ENCODE measurements around the gene MEST. TPM values are rescaled to one million over a fixed set of nuclear protein-coding genes. Genes with fewer than 3 reads are reported as not detected.

Gene MEST
- total and polyA plus RNA-seq, 7 experiments from 2014 or later: 1.6 to 8.7 (median 4.6) TPM

- no peak overlapping the region for H3K27ac ChIP-seq (ENCODE audit: low read depth, low read length)
- ChIA-PET POLR2A (interaction anchor here (0.6 kb wide), 1 partner anchor 93 kb away, joined by 3 read pairs; no protein-coding TSS in a partner anchor), CTCF (no interaction called here)
- no peak overlapping the region for H3K4me3 ChIP-seq (ENCODE audit: low read length)
- peaks cover 0 to 7% (median 4%) of the 10 kb centered on the region in 11 donors for H3K9me3 Mint-ChIP-seq
- peaks cover under 1 to 2% of the 10 kb centered on the region in 2 donors for H3K4me1 ChIP-seq (ENCODE audit: control insufficient read depth in 2 of 2, insufficient read depth in 2 of 2, low read length in 2 of 2)
- peaks cover 2 to 7% (median 4%) of the 10 kb centered on the region in 5 donors for H3K36me3 Mint-ChIP-seq
- DNase-seq: no peak
- no peak overlapping the region for H3K27ac Mint-ChIP-seq
- intact Hi-C loops (cut with micrococcal nuclease): no loop called here
- no peaks in the 10 kb centered on the region for H3K9me3 ChIP-seq (ENCODE audit: control insufficient read depth in 2 of 3, low read length in 3 of 3)
- no peak overlapping the region for H3K4me3 Mint-ChIP-seq
- no peak for ATAC-seq
- H3K4me1 Mint-ChIP-seq: peaks cover under 1 to 10% (median 4%) of the 10 kb centered on the region in 7 donors
- peaks cover 0 to 4% (median 0%) of the 10 kb centered on the region in 5 donors for H3K27me3 Mint-ChIP-seq
- no peaks in the 10 kb centered on the region for H3K27me3 ChIP-seq (ENCODE audit: control insufficient read depth in 2 of 2, insufficient read depth in 2 of 2, low read length in 2 of 2)
- H3K36me3 ChIP-seq (ENCODE audit: control insufficient read depth in 2 of 3, insufficient read depth in 3 of 3, low read length in 3 of 3): no peaks in the 10 kb centered on the region
Measured at GRCh38 chr7:130452951-130453350, 38.9 kb upstream of the MEST start.

- ChIA-PET CTCF (interaction anchor here (1.2 kb wide), 1 partner anchor 32 kb away, joined by 4 read pairs; no protein-coding TSS in a partner anchor), POLR2A (no interaction called here)
- H3K27me3 ChIP-seq (ENCODE audit: control insufficient read depth in 2 of 2, insufficient read depth in 2 of 2, low read length in 2 of 2): no peaks in the 10 kb centered on the region
- Mint-ChIP-seq H3K4me1 (peaks cover 5 to 21% (median 16%) of the 10 kb centered on the region in 7 donors), H3K9me3 (peaks cover 0 to 19% (median 11%) of the 10 kb centered on the region in 11 donors), H3K4me3 (no peak overlapping the region), H3K36me3 (peaks cover 0 to 12% (median 7%) of the 10 kb centered on the region in 5 donors), H3K27ac (no peak overlapping the region), H3K27me3 (no peaks in the 10 kb centered on the region)
- no peak overlapping the region for H3K27ac ChIP-seq (ENCODE audit: low read depth, low read length)
- no peak for ATAC-seq
- no peaks in the 10 kb centered on the region for H3K36me3 ChIP-seq (ENCODE audit: control insufficient read depth in 2 of 3, insufficient read depth in 3 of 3, low read length in 3 of 3)
- no peak overlapping the region for H3K4me3 ChIP-seq (ENCODE audit: low read length)
- peaks cover 4% of the 10 kb centered on the region in 2 donors for H3K4me1 ChIP-seq (ENCODE audit: control insufficient read depth in 2 of 2, insufficient read depth in 2 of 2, low read length in 2 of 2)
- peaks cover 0 to 10% (median 4%) of the 10 kb centered on the region in 3 experiments for H3K9me3 ChIP-seq (ENCODE audit: control insufficient read depth in 2 of 3, low read length in 3 of 3)
- DNase-seq: no peak
- intact Hi-C loops (cut with micrococcal nuclease): no loop called here
Measured at GRCh38 chr7:130454959-130455358, 36.9 kb upstream of the MEST start.

GRCh38 chr7:130458257-130458656, 33.6 kb upstream of the MEST start:
- ChIA-PET POLR2A (interaction anchor here (2.4 kb wide), 1 partner anchor 253 kb away, joined by 6 read pairs; the partner anchor contains the start of gene TMEM209), CTCF (interaction anchor here (0.6 to 1.6 kb wide), 2 partner anchors 16 to 1239 kb away, joined by 3 read pairs; no protein-coding TSS in a partner anchor)
- H3K4me3 Mint-ChIP-seq: peak overlapping the region in 9 of 10 donors; percentile 29 to 79 (median 65)
- peak overlapping the region in 8 of 9 donors; percentile 21 to 86 (median 64) for H3K27ac Mint-ChIP-seq
- H3K4me1 ChIP-seq (ENCODE audit: control insufficient read depth in 2 of 2, insufficient read depth in 2 of 2, low read length in 2 of 2): peaks cover 4% of the 10 kb centered on the region in 2 donors
- intact Hi-C loops (cut with micrococcal nuclease): no loop called here
- H3K4me3 ChIP-seq (ENCODE audit: low read length): no peak overlapping the region
- H3K9me3 Mint-ChIP-seq: peaks cover 0 to 25% (median 13%) of the 10 kb centered on the region in 11 donors
- H3K9me3 ChIP-seq (ENCODE audit: control insufficient read depth in 2 of 3, low read length in 3 of 3): peaks cover 0 to 10% (median 4%) of the 10 kb centered on the region in 3 experiments
- H3K27ac ChIP-seq (ENCODE audit: low read depth, low read length): no peak overlapping the region
- peaks cover 0 to 12% (median 11%) of the 10 kb centered on the region in 5 donors for H3K36me3 Mint-ChIP-seq
- H3K36me3 ChIP-seq (ENCODE audit: control insufficient read depth in 2 of 3, insufficient read depth in 3 of 3, low read length in 3 of 3): no peaks in the 10 kb centered on the region
- DNase-seq: peak in 2 of 9 donors; percentile 19 to 37
- H3K4me1 Mint-ChIP-seq: peaks cover 5 to 21% (median 16%) of the 10 kb centered on the region in 7 donors
- H3K27me3 Mint-ChIP-seq: no peaks in the 10 kb centered on the region
- no peaks in the 10 kb centered on the region for H3K27me3 ChIP-seq (ENCODE audit: control insufficient read depth in 2 of 2, insufficient read depth in 2 of 2, low read length in 2 of 2)
- ATAC-seq: peak; percentile 71

- Histone ChIP-seq H3K4me3 (ENCODE audit: low read length) (no peak overlapping the region), H3K27ac (ENCODE audit: low read depth, low read length) (no peak overlapping the region), H3K36me3 (ENCODE audit: control insufficient read depth in 2 of 3, insufficient read depth in 3 of 3, low read length in 3 of 3) (no peaks in the 10 kb centered on the region), H3K27me3 (ENCODE audit: control insufficient read depth in 2 of 2, insufficient read depth in 2 of 2, low read length in 2 of 2) (no peaks in the 10 kb centered on the region), H3K4me1 (ENCODE audit: control insufficient read depth in 2 of 2, insufficient read depth in 2 of 2, low read length in 2 of 2) (peaks cover 4% of the 10 kb centered on the region in 2 donors), H3K9me3 (ENCODE audit: control insufficient read depth in 2 of 3, low read length in 3 of 3) (peaks cover 0 to 10% (median 4%) of the 10 kb centered on the region in 3 experiments)
- Mint-ChIP-seq H3K4me3 (no peak overlapping the region), H3K9me3 (peaks cover 0 to 25% (median 15%) of the 10 kb centered on the region in 11 donors), H3K36me3 (peaks cover 0 to 12% (median 11%) of the 10 kb centered on the region in 5 donors), H3K4me1 (peaks cover 4 to 21% (median 20%) of the 10 kb centered on the region in 7 donors), H3K27ac (no peak overlapping the region), H3K27me3 (no peaks in the 10 kb centered on the region)
- ChIA-PET CTCF (no interaction called here), POLR2A (no interaction called here)
- DNase-seq: no peak
- ATAC-seq: no peak
- intact Hi-C loops (cut with micrococcal nuclease): no loop called here
Measured at GRCh38 chr7:130461272-130461671, 30.6 kb upstream of the MEST start.

GRCh38 chr7:130463553-130464434, 28.1 kb upstream of the MEST start:
- ATAC-seq (no peak), DNase-seq (peak in 4 of 9 donors; percentile 9 to 38 (median 22))
- ChIA-PET CTCF (interaction anchor here (0.7 to 2.2 kb wide), 6 partner anchors 10 to 221 kb away, joined by 3 to 5 read pairs (median 4); no protein-coding TSS in a partner anchor), POLR2A (interaction anchor here (0.8 kb wide), 1 partner anchor 36 kb away, joined by 3 read pairs; no protein-coding TSS in a partner anchor)
- Mint-ChIP-seq H3K27me3 (peaks cover 0 to 4% (median 0%) of the 10 kb centered on the region in 5 donors), H3K36me3 (peaks cover 0 to 9% (median 7%) of the 10 kb centered on the region in 5 donors), H3K27ac (no peak overlapping the region), H3K4me1 (peaks cover 0 to 13% (median 11%) of the 10 kb centered on the region in 7 donors), H3K4me3 (no peak overlapping the region), H3K9me3 (peaks cover 0 to 19% (median 13%) of the 10 kb centered on the region in 11 donors)
- Histone ChIP-seq H3K27ac (ENCODE audit: low read depth, low read length) (no peak overlapping the region), H3K4me3 (ENCODE audit: low read length) (no peak overlapping the region), H3K4me1 (ENCODE audit: control insufficient read depth in 2 of 2, insufficient read depth in 2 of 2, low read length in 2 of 2) (no peaks in the 10 kb centered on the region), H3K36me3 (ENCODE audit: control insufficient read depth in 2 of 3, insufficient read depth in 3 of 3, low read length in 3 of 3) (no peaks in the 10 kb centered on the region), H3K9me3 (ENCODE audit: control insufficient read depth in 2 of 3, low read length in 3 of 3) (peaks cover 0 to 10% (median 4%) of the 10 kb centered on the region in 3 experiments), H3K27me3 (ENCODE audit: control insufficient read depth in 2 of 2, insufficient read depth in 2 of 2, low read length in 2 of 2) (no peaks in the 10 kb centered on the region)
- intact Hi-C loops (cut with micrococcal nuclease): loop anchor here in 1 of 2 donors (1.0 to 2.0 kb wide), 2 partner anchors 69 to 221 kb away; no protein-coding TSS in a partner anchor

GRCh38 chr7:130468612-130469011, 23.3 kb upstream of the MEST start:
- Mint-ChIP-seq H3K27ac (no peak overlapping the region), H3K4me3 (no peak overlapping the region), H3K4me1 (peaks cover 0 to 15% (median 10%) of the 10 kb centered on the region in 7 donors), H3K27me3 (peaks cover 0 to 7% (median 0%) of the 10 kb centered on the region in 5 donors), H3K9me3 (peaks cover 0 to 8% (median 0%) of the 10 kb centered on the region in 11 donors), H3K36me3 (no peaks in the 10 kb centered on the region)
- no peaks in the 10 kb centered on the region for H3K4me1 ChIP-seq (ENCODE audit: control insufficient read depth in 2 of 2, insufficient read depth in 2 of 2, low read length in 2 of 2)
- CTCF ChIA-PET: no interaction called here
- no peak overlapping the region for H3K27ac ChIP-seq (ENCODE audit: low read depth, low read length)
- no peak for ATAC-seq
- peaks cover 0 to 3% of the 10 kb centered on the region in 2 donors for H3K27me3 ChIP-seq (ENCODE audit: control insufficient read depth in 2 of 2, insufficient read depth in 2 of 2, low read length in 2 of 2)
- no peaks in the 10 kb centered on the region for H3K9me3 ChIP-seq (ENCODE audit: control insufficient read depth in 2 of 3, low read length in 3 of 3)
- intact Hi-C loops (cut with micrococcal nuclease): no loop called here
- no peak for DNase-seq
- POLR2A ChIA-PET: no interaction called here
- H3K4me3 ChIP-seq (ENCODE audit: low read length): no peak overlapping the region
- H3K36me3 ChIP-seq (ENCODE audit: control insufficient read depth in 2 of 3, insufficient read depth in 3 of 3, low read length in 3 of 3): no peaks in the 10 kb centered on the region
